ENCODE results near the gene PRH1. TPM values are rescaled to one million over a fixed set of nuclear protein-coding genes. Genes with fewer than 3 reads are reported as not detected.

Gene PRH1
- total RNA-seq, 1 experiment from 2014 or later = 4.0 TPM

DNA sequence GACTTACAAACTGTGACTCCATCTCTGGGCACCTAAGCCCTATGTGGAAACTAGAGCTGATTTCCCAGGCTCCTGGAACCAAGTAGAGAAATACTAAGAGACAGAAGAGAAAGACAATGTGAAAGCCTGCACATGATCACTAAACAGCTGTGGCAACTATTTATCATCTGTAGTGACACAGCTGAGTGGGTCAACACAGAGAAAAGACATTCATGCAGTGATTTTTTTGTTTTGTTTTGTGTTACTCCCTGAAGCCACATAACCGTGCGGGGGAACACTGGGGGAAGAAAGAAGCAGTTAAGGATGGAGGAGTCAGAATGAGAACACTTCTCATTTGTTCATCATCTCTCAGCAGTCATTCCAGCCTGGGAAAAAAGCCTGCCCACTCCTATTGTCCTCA lies 36.3 kb downstream of the PRH1 start:
- no peak for DNase-seq (ENCODE audit: extremely low read depth, low read depth)

DNA sequence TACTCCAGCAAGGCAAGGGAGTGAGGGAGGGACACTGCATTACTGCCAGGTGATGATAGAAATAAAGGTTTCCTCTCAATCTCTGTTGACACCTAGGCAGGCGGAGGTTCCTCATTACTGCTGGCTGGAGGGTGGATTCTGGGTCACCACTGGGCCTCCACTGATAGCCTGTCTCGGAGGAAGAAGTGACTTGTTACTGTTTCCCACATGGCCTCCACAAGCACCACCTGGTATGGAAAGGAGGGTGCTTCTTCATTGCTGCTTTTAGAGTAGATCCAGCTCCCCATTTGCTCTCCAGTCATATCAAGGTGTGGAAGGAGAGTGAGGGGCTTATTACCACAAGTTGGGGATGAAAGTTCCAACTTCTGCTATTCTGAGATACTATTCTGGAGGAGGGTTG lies 41.2 kb downstream of the PRH1 start:
- DNase-seq (ENCODE audit: extremely low read depth, low read depth) = no peak

DNA sequence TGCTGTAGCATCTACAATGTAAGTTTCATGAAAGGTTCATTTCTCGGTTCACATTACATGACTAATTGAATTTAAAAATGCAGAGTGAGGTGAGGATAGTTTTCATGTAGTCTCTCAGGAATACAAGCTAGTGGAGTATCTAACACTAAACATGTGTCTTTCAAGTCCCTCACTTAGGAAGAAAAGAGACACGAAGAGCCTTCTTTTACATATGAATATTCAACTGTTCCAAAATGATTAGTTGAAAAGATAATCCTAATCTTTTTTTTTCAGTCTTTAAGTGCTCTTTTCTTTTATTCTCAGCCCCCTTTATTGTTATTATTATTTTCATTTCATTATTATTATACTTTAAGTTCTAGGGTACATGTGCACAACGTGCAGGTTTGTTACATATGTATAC lies 45.6 kb downstream of the PRH1 start:
- DNase-seq (ENCODE audit: extremely low read depth, low read depth) = no peak

Small RNA genes within 50 kb of the gene (small RNA-seq; reads per million reads assigned to genes)
- 0 reads per million in 2 experiments for gene PRR4

Other genes starting within 250 kb of the PRH1 start
- gene STYK1, start 210.2 kb downstream of the PRH1 start, total RNA-seq (2014; rRNA removed; shearing (Covaris generic)) = 0.38 and 0.89 TPM in 2 replicates
- 193 and 216 TPM in 2 replicates for gene YBX3, start 160.9 kb downstream of the PRH1 start, total RNA-seq (2014; rRNA removed; shearing (Covaris generic))
- not detected in 2 replicates for gene TAS2R7, start 81.6 kb downstream of the PRH1 start, total RNA-seq (2014; rRNA removed; shearing (Covaris generic))
- gene TAS2R8, start 77.0 kb downstream of the PRH1 start, total RNA-seq (2014; rRNA removed; shearing (Covaris generic)) = not detected in 2 replicates
- not detected in 2 replicates for gene TAS2R9, start 74.1 kb downstream of the PRH1 start, total RNA-seq (2014; rRNA removed; shearing (Covaris generic))
- gene TAS2R10, start 57.9 kb downstream of the PRH1 start, total RNA-seq (2014; rRNA removed; shearing (Covaris generic)) = 0.25 TPM in 1 of 2 replicates, not detected in the other
- gene PRR4, start 34.8 kb downstream of the PRH1 start, total RNA-seq (2014; rRNA removed; shearing (Covaris generic)) = 2.2 and 4.5 TPM in 2 replicates
- 0.35 and 0.87 TPM in 2 replicates for gene TAS2R13, start 25.3 kb upstream of the PRH1 start, total RNA-seq (2014; rRNA removed; shearing (Covaris generic))
- gene PRH2, start 45.0 kb upstream of the PRH1 start, total RNA-seq (2014; rRNA removed; shearing (Covaris generic)) = not detected in 2 replicates
- 1.5 and 2.0 TPM in 2 replicates for gene TAS2R14, start 55.0 kb upstream of the PRH1 start, total RNA-seq (2014; rRNA removed; shearing (Covaris generic))
- gene TAS2R50, start 102.7 kb upstream of the PRH1 start, total RNA-seq (2014; rRNA removed; shearing (Covaris generic)) = 0.43 and 1.9 TPM in 2 replicates
- 0.84 and 1.8 TPM in 2 replicates for gene TAS2R20, start 114.0 kb upstream of the PRH1 start, total RNA-seq (2014; rRNA removed; shearing (Covaris generic))
- 1.8 and 1.9 TPM in 2 replicates for gene TAS2R19, start 138.4 kb upstream of the PRH1 start, total RNA-seq (2014; rRNA removed; shearing (Covaris generic))
- gene TAS2R31, start 147.2 kb upstream of the PRH1 start, total RNA-seq (2014; rRNA removed; shearing (Covaris generic)) = 1.7 and 2.7 TPM in 2 replicates
- 0.49 and 1.6 TPM in 2 replicates for gene TAS2R46, start 178.0 kb upstream of the PRH1 start, total RNA-seq (2014; rRNA removed; shearing (Covaris generic))
- gene TAS2R43, start 208.1 kb upstream of the PRH1 start, total RNA-seq (2014; rRNA removed; shearing (Covaris generic)) = not detected in 2 replicates

All from NCI-H460 (cell line).